Upper lobe of left lung (tissue), 4 donors: Measurements from ENCODE around the gene GPC1.

ENCODE experiments used
- CTCF ChIP-seq, 6 experiments: fragments of 450-650 bp in 4 of 6; fragments of 200-600 bp in 2 of 6; sonication (generic) in 2 of 6; IDR thresholded peaks; one replicate each; pipeline ENCODE4 v1.5.1; 2016 to 2019; ENCODE audit warnings: antibody characterized with exemption in 6 of 6
- POLR2A ChIP-seq, 4 donors: fragments of 450-650 bp; IDR thresholded peaks; one replicate each; pipeline ENCODE4 v1.5.1; 2016 to 2017; ENCODE audit warnings: antibody characterized with exemption in 4 of 4, mild to moderate bottlenecking in 2 of 4
- POLR2AphosphoS5 ChIP-seq, 2 donors: sonication (generic); formaldehyde crosslinking; IDR thresholded peaks; one replicate each; pipeline ENCODE4 v1.5.1; 2017; ENCODE audit warnings: antibody characterized with exemption in 2 of 2

- TF ChIP-seq CTCF (IDR thresholded peaks at IDR 0.05) (no peak), POLR2A (IDR thresholded peaks at IDR 0.05) (no peak), POLR2AphosphoS5 (IDR thresholded peaks at IDR 0.05) (no peak)
Observed at GRCh38 chr2:240477916-240478315, 42.5 kb downstream of the GPC1 start.
